ENCODE results near the gene TRIM52.
"Not testable (repeated sequence)": the region's sequence is repeated elsewhere in the genome, so short reads cannot be mapped to it uniquely, and the experiment has no call there.

TRIM52 gene

GRCh38 chr5:181260720-181261319, at the start of gene TRIM52:
TRIM52 (minus strand) TSS chr5:181261143; CDS start chr5:181260813, 330 bp downstream.
- no peak for DNase-seq

DNA sequence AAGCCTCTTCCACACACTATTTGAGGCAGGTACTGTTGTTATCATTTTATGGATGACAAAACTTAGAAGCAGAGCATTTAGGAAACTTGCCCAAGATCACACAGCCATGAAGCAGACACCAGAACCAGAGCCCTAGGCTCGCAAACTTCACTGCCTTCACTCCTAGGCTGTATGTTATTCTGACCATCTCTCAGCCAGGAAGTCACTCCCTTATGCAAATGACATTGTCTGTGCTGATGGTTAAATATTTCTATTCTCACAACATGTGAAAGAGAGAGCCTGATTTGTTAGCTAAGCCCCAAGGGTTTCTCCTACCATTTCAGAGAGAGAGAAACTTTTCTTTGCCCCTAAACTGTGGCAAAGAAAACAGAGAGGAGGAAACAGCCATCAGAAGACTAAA, 26.4 kb upstream of the TRIM52 start:
- DNase-seq: not testable (repeated sequence)

DNA sequence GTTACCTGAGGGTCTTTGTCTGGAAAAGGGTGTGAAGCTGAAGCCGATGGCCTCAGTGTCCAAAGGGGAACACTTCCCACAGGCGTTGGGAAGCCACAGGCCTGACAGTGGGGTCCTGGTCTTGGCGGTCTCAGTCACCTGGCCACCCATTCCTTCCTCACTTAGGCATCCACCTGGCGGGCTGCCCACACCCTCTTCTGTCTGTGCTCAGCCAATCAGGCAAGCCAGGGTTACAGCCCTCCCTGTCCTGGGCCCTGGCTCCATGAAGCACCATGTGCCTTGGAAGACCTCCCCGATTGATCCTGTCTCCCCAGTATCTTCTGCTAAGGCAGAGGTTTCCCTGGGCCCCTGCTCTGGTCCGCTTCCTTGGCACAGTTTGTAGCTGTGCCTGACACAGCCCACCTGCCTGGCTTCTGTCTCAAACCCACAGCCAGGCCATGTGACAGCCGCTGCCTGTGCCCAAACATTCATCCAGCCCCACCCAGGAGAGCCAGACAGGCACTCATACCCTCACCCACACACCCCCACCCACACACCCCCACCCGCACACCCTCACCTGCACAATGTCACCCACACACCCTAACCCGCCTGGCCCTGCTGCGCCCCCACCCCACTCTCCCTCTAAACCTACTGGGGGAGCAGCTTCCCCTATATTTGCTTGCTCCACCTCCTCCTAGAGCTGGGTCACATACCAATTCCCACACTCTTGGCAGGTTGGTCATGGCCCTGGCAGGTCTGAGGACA, 25.2 kb upstream of the TRIM52 start:
- not testable (repeated sequence) for DNase-seq

DNA sequence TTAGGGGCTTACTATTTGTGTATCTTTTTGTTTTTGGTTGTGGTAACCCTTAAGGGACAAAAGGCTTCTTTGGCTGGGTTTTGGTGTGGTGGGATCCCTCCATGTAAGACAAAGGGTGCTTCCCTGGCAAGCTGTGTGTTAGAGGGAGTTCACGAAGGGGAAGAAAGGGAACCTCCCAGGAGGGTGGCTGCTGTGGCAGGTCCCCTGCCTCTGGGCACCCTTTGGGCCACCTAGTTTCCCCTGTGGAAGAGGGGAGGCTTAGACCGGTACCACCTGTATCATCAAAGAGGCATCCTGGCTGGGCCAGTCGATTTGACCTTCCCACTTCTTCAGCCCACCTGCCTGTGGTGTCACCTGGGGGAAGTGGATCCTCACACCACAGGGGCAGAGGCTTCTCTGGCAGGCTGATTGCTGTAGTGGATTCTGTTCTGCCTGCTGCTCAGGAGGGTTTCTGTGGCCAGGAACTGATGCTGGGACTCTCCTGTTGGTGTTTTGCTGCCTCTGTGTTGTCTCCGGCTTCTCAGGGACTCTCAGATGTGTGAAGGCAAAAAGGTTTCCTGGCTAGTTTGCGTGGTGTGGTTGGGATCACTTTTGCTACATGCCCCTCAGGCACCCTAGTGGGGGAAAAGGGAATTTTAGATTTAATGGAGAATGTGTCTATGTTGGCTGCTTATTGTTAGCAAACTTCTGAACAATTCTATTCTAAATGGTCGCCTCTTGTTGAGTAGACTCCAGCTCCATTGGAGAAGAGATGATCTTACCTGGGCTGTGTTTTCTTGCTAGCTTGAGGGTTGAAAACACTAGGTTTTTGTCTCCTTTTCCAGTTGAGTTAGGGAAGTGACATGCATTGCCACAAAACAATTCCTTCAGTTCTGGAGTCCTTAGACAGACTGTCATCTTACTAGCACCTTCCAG, 23.2 kb upstream of the TRIM52 start:
- not testable (repeated sequence) for DNase-seq

DNA sequence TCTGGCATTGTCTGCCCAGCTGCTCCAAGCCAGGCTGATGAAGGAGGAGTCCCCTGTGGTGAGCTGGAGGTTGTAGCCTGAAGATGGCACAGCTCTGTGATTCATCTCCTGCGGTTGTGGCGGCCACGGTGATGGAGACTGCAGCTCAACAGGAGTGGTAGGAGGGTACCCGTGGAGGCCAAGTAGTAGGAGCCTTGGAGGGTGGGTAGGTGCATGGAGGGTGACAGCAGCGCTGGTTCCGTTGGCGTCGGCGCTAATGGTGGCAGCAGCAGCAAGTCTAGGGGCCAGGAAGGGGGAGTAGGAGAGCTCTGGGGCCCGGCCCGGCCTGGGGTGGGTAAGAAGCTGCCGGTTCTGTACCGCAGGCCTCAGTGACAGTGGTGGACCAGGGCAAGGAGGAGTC, 22.4 kb upstream of the TRIM52 start:
- DNase-seq: no peak

- DNase-seq: no peak
Measured at GRCh38 chr5:181282874-181283273, 21.9 kb upstream of the TRIM52 start.

DNA sequence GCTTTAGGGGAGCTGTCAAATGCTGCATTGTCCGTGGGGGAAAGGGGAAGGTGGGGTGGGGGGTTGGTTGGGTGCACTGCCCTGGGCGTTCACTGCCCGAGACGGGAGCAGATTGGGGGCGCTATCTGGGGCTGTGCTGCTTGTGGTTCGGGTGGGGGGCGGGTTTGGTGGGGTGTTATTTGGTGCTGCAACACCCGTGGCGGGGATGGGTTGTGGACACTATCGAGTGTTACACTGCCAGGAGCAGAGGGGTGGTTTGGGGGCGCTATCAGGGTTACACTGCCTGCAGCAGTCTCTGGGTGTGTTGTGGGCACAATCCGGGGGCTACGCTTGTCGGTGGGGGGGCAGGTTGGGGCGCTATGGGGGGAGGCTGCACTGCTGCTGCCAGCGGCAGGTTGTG, 21.5 kb upstream of the TRIM52 start:
- not testable (repeated sequence) for DNase-seq

DNA sequence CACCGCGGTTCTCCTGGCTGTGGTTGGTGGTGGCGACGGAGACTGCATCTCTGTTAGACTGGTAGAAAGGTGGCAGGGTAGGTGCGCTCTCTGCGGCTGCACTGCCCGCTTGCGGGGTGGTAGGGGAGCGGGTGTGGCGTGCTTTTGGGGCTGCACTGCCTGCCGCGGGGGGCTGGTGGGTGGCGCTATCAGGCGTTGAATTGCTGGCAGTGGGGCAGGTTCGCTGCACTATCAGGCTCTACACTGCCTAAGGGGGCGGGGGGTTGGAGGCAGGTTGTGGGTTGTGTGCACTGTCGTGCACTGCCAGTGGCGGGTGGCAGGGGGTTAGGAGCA, 21.0 kb upstream of the TRIM52 start:
- no peak for DNase-seq

GRCh38 chr5:181281077-181281983, 20.4 kb upstream of the TRIM52 start:
- DNase-seq: no peak

GRCh38 chr5:181280251-181280762, 19.4 kb upstream of the TRIM52 start:
- no peak for DNase-seq

- DNase-seq: not testable (repeated sequence)
Measured at GRCh38 chr5:181273433-181273744, 12.4 kb upstream of the TRIM52 start.

DNA sequence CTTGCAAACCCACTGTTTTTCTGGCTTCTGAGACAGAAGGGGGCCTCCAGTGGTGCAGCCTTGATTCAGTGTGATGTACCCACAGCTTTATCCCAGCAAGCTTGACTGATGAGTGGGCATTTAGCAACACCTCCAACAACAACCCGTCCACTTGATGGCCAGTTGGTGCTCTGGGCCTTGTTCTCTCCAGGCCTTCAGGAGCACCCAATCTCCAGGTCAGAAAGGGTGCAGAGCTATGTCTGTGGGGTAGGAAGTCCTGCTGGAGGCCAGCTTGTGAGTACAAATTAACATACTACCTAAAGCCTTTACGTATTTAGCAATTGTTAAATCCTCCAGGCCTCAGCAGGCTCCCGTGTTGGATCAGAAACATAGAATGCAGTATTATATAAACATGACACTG, 10.1 kb upstream of the TRIM52 start:
- DNase-seq: no peak

DNA sequence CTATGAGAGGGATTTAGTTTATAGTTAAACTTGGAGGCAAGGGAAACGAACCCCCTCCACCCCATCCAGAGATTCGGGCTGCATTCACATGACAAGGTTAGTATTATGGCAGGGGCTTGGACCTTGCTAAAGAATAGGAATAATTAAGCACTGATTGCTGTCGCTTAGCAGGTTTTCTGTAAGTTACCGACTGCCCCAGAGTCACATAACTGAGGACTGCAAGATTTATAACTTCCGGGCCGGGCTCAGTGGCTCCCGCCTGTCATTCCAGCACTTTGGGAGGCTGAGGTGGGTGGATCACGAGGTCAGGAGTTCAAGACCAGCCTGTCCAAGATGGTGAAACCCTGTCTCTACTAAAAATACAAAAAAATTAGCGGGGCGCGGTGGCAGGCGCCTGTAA, 7.0 kb upstream of the TRIM52 start:
- not testable (repeated sequence) for DNase-seq

- not testable (repeated sequence) for DNase-seq
Measured at GRCh38 chr5:181267291-181267904, 6.5 kb upstream of the TRIM52 start.

DNA sequence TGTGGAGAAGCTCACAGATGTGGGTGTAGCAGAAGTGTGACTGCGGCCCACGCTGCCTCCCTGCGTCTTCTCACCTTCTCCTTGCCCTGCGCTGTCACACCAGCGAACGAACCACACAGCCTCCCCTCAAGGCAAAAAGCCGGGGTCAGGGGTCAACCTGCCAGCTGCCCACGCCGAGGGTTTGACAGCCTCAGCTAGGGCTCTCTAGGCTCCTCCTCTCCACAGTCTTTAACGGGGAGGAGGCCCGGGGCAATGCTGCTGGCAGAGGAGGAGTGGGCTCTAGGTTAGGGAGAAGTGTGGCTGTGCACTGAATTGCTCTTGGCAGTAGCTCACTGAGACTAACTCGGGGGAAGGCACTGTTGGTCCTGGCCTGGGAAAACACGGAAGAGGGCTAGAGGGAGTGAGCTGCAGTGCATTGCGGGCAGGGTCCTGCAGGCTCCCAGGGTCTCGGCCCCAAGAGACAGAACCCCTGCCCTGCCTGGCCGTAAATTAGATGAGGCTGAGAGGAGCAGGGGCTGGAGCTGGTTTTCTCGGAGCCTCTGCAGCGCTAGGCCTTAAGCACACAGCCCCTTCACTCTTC, 4.2 kb upstream of the TRIM52 start:
- DNase-seq: no peak

DNA sequence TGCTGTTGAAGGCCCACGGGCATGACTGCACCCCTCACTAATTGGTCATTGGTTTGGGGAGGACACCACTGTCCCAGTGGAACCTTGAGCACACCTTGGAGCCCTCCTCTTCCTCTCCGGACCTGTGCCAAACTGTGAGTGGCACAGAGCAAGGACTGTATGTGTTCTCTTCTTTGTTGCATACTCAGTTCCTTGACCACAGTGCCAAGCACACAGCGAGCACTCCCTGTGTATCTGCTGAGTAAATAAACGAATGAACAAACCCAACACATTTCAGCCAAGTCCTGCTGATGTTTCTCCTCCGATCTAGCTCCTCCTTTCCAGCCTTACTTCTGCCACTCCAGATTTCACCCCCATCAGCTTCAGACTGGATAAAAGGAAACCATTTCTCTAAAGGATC, 2.7 kb upstream of the TRIM52 start:
- no peak for DNase-seq

- no peak for DNase-seq
Measured at GRCh38 chr5:181261320-181262049, 542 bp upstream of the TRIM52 start.

GRCh38 chr5:181259974-181260719, 796 bp downstream of the TRIM52 start:
- DNase-seq: no peak

GRCh38 chr5:181259283-181259682, 1.7 kb downstream of the TRIM52 start:
- no peak for DNase-seq

GRCh38 chr5:181258576-181258975, 2.4 kb downstream of the TRIM52 start:
- no peak for DNase-seq
